ENCODE results near the gene UBE2G2. TPM values are rescaled to one million over a fixed set of nuclear protein-coding genes. Genes with fewer than 3 reads are reported as not detected.

UBE2G2 gene
- total RNA-seq, 1 donor from 2014 or later = 92.2 TPM

GRCh38 chr21:44751186-44751798, 50.3 kb downstream of the UBE2G2 start:
- DNase-seq (ENCODE audit: low spot score) = no peak

- DNase-seq (ENCODE audit: low spot score) = no peak
Measured at GRCh38 chr21:44750675-44751025, 51.0 kb downstream of the UBE2G2 start.

- DNase-seq (ENCODE audit: low spot score) = no peak
Measured at GRCh38 chr21:44749759-44750674, 51.6 kb downstream of the UBE2G2 start.

GRCh38 chr21:44749116-44749758, 52.4 kb downstream of the UBE2G2 start:
- DNase-seq (ENCODE audit: low spot score) = no peak

GRCh38 chr21:44748621-44749020, 53.0 kb downstream of the UBE2G2 start:
- DNase-seq (ENCODE audit: low spot score) = no peak

GRCh38 chr21:44742418-44743153, 59.0 kb downstream of the UBE2G2 start:
- no peak for DNase-seq (ENCODE audit: low spot score)

- no peak for DNase-seq (ENCODE audit: low spot score)
Measured at GRCh38 chr21:44741921-44742320, 59.7 kb downstream of the UBE2G2 start.

GRCh38 chr21:44740742-44741141, 60.9 kb downstream of the UBE2G2 start:
- no peak for DNase-seq (ENCODE audit: low spot score)

- no peak for DNase-seq (ENCODE audit: low spot score)
Measured at GRCh38 chr21:44739316-44739715, 62.3 kb downstream of the UBE2G2 start.

GRCh38 chr21:44738621-44739020, 63.0 kb downstream of the UBE2G2 start:
- no peak for DNase-seq (ENCODE audit: low spot score)

GRCh38 chr21:44737706-44738354, 63.8 kb downstream of the UBE2G2 start:
- no peak for DNase-seq (ENCODE audit: low spot score)

- no peak for DNase-seq (ENCODE audit: low spot score)
Measured at GRCh38 chr21:44736291-44737004, 65.2 kb downstream of the UBE2G2 start.

- no peak for DNase-seq (ENCODE audit: low spot score)
Measured at GRCh38 chr21:44735821-44736220, 65.8 kb downstream of the UBE2G2 start.

GRCh38 chr21:44734841-44735240, 66.8 kb downstream of the UBE2G2 start:
- no peak for DNase-seq (ENCODE audit: low spot score)

- no peak for DNase-seq (ENCODE audit: low spot score)
Measured at GRCh38 chr21:44734026-44734745, 67.4 kb downstream of the UBE2G2 start.

GRCh38 chr21:44732956-44733355, 68.7 kb downstream of the UBE2G2 start:
- DNase-seq (ENCODE audit: low spot score) = no peak

GRCh38 chr21:44732263-44732662, 69.4 kb downstream of the UBE2G2 start:
- DNase-seq (ENCODE audit: low spot score) = no peak

GRCh38 chr21:44730951-44731579, 70.6 kb downstream of the UBE2G2 start:
- DNase-seq (ENCODE audit: low spot score) = no peak

GRCh38 chr21:44730028-44730395, 71.6 kb downstream of the UBE2G2 start:
- DNase-seq (ENCODE audit: low spot score) = no peak

Measured in umbilical cord (tissue), 2 donors.